Inferior parietal cortex (tissue), 1 donor: ENCODE measurements around the gene NHS.

Experiments used
- DNase-seq: peaks from one replicate; pipeline ENCODE4 v3.0.0-alpha.2; 2016; ENCODE audit errors: extremely low spot score

NHS gene

GRCh38 chrX:17622331-17622730 lies 247.3 kb downstream of the NHS start:
- DNase-seq = no peak

- no peak for DNase-seq
Observed at GRCh38 chrX:17623750-17624149, 248.8 kb downstream of the NHS start.

- no peak for DNase-seq
Observed at GRCh38 chrX:17627026-17627425, 252.0 kb downstream of the NHS start.

GRCh38 chrX:17628976-17629375 lies 254.0 kb downstream of the NHS start:
- no peak for DNase-seq

GRCh38 chrX:17629519-17629918 lies 254.5 kb downstream of the NHS start:
- DNase-seq = no peak

GRCh38 chrX:17631647-17632046 lies 256.6 kb downstream of the NHS start:
- no peak for DNase-seq

- DNase-seq = no peak
Observed at GRCh38 chrX:17632942-17633341, 257.9 kb downstream of the NHS start.

- no peak for DNase-seq
Observed at GRCh38 chrX:17633546-17633945, 258.5 kb downstream of the NHS start.

GRCh38 chrX:17634542-17635207 lies 259.7 kb downstream of the NHS start:
- no peak for DNase-seq

GRCh38 chrX:17635231-17635630 lies 260.2 kb downstream of the NHS start:
- DNase-seq = no peak

- no peak for DNase-seq
Observed at GRCh38 chrX:17637235-17637634, 262.2 kb downstream of the NHS start.

GRCh38 chrX:17638731-17639130 lies 263.7 kb downstream of the NHS start:
- DNase-seq = no peak

- DNase-seq = no peak
Observed at GRCh38 chrX:17642891-17643290, 267.9 kb downstream of the NHS start.

GRCh38 chrX:17643528-17643927 lies 268.5 kb downstream of the NHS start:
- no peak for DNase-seq

- no peak for DNase-seq
Observed at GRCh38 chrX:17644001-17644400, 269.0 kb downstream of the NHS start.

- no peak for DNase-seq
Observed at GRCh38 chrX:17654116-17654515, 279.1 kb downstream of the NHS start.

- peak; percentile 9 for DNase-seq
Observed at GRCh38 chrX:17655211-17656034, 280.4 kb downstream of the NHS start.

GRCh38 chrX:17656035-17656418 lies 281.0 kb downstream of the NHS start:
- DNase-seq = no peak

GRCh38 chrX:17656556-17656955 lies 281.6 kb downstream of the NHS start:
- no peak for DNase-seq

GRCh38 chrX:17662391-17662790 lies 287.4 kb downstream of the NHS start:
- no peak for DNase-seq

GRCh38 chrX:17668929-17669328 lies 293.9 kb downstream of the NHS start:
- DNase-seq = no peak

GRCh38 chrX:17669458-17669857 lies 294.5 kb downstream of the NHS start:
- no peak for DNase-seq

GRCh38 chrX:17669891-17670290 lies 294.9 kb downstream of the NHS start:
- peak; percentile 43 for DNase-seq
